ENCODE data around the gene SECTM1.
A peak's percentile ranks its signal among the peaks of the same experiment; 100 is the strongest.

SECTM1 gene

GRCh38 chr17:82302991-82303943 is 30.3 kb downstream of the SECTM1 start:
- no peaks in the 10 kb centered on the region for H3K9me3 Mint-ChIP-seq
- H3K4me1 Mint-ChIP-seq = peaks cover 75% of the 10 kb centered on the region
- no peaks in the 10 kb centered on the region for H3K36me3 Mint-ChIP-seq
- no peaks in the 10 kb centered on the region for H3K27me3 Mint-ChIP-seq
- peak overlapping the region; percentile 87 for H3K27ac Mint-ChIP-seq
- peak overlapping the region; percentile 85 for H3K4me3 Mint-ChIP-seq

GRCh38 chr17:82302568-82302963 is 31.0 kb downstream of the SECTM1 start:
- H3K27me3 Mint-ChIP-seq = no peaks in the 10 kb centered on the region
- peak overlapping the region; percentile 88 for H3K27ac Mint-ChIP-seq
- peak overlapping the region; percentile 85 for H3K4me3 Mint-ChIP-seq
- H3K9me3 Mint-ChIP-seq = no peaks in the 10 kb centered on the region
- H3K36me3 Mint-ChIP-seq = no peaks in the 10 kb centered on the region
- peaks cover 76% of the 10 kb centered on the region for H3K4me1 Mint-ChIP-seq

GRCh38 chr17:82301916-82302567 is 31.5 kb downstream of the SECTM1 start:
- Mint-ChIP-seq H3K9me3 (no peaks in the 10 kb centered on the region), H3K4me3 (peak overlapping the region; percentile 85), H3K36me3 (no peaks in the 10 kb centered on the region), H3K27me3 (no peaks in the 10 kb centered on the region), H3K27ac (peak overlapping the region; percentile 88), H3K4me1 (peaks cover 81% of the 10 kb centered on the region)

GRCh38 chr17:82301300-82301915 is 32.2 kb downstream of the SECTM1 start:
- Mint-ChIP-seq H3K9me3 (no peaks in the 10 kb centered on the region), H3K27ac (peak overlapping the region; percentile 100), H3K4me1 (peaks cover 81% of the 10 kb centered on the region), H3K4me3 (peak overlapping the region; percentile 23), H3K27me3 (no peaks in the 10 kb centered on the region), H3K36me3 (no peaks in the 10 kb centered on the region)

GRCh38 chr17:82300707-82301270 is 32.8 kb downstream of the SECTM1 start:
- Mint-ChIP-seq H3K27ac (peak overlapping the region; percentile 100), H3K4me3 (peak overlapping the region; percentile 98), H3K4me1 (peaks cover 79% of the 10 kb centered on the region), H3K9me3 (no peaks in the 10 kb centered on the region), H3K27me3 (no peaks in the 10 kb centered on the region), H3K36me3 (no peaks in the 10 kb centered on the region)

- H3K27me3 Mint-ChIP-seq = no peaks in the 10 kb centered on the region
- no peaks in the 10 kb centered on the region for H3K36me3 Mint-ChIP-seq
- H3K9me3 Mint-ChIP-seq = no peaks in the 10 kb centered on the region
- peaks cover 78% of the 10 kb centered on the region for H3K4me1 Mint-ChIP-seq
- H3K27ac Mint-ChIP-seq = peak overlapping the region; percentile 100
- H3K4me3 Mint-ChIP-seq = peak overlapping the region; percentile 98
Measured at GRCh38 chr17:82300228-82300627, 33.3 kb downstream of the SECTM1 start.

- H3K36me3 Mint-ChIP-seq = no peaks in the 10 kb centered on the region
- H3K4me1 Mint-ChIP-seq = peaks cover 77% of the 10 kb centered on the region
- H3K9me3 Mint-ChIP-seq = no peaks in the 10 kb centered on the region
- no peaks in the 10 kb centered on the region for H3K27me3 Mint-ChIP-seq
- H3K4me3 Mint-ChIP-seq = peak overlapping the region; percentile 98
- peak overlapping the region; percentile 100 for H3K27ac Mint-ChIP-seq
Measured at GRCh38 chr17:82299452-82299851, 34.1 kb downstream of the SECTM1 start.

- peak overlapping the region; percentile 98 for H3K4me3 Mint-ChIP-seq
- no peaks in the 10 kb centered on the region for H3K9me3 Mint-ChIP-seq
- H3K36me3 Mint-ChIP-seq = no peaks in the 10 kb centered on the region
- peak overlapping the region; percentile 100 for H3K27ac Mint-ChIP-seq
- no peaks in the 10 kb centered on the region for H3K27me3 Mint-ChIP-seq
- peaks cover 82% of the 10 kb centered on the region for H3K4me1 Mint-ChIP-seq
Measured at GRCh38 chr17:82298538-82299421, 34.8 kb downstream of the SECTM1 start.

- H3K4me3 Mint-ChIP-seq = peak overlapping the region; percentile 98
- H3K27ac Mint-ChIP-seq = peak overlapping the region; percentile 100
- H3K4me1 Mint-ChIP-seq = peaks cover 77% of the 10 kb centered on the region
- H3K27me3 Mint-ChIP-seq = no peaks in the 10 kb centered on the region
- no peaks in the 10 kb centered on the region for H3K36me3 Mint-ChIP-seq
- no peaks in the 10 kb centered on the region for H3K9me3 Mint-ChIP-seq
Measured at GRCh38 chr17:82297714-82298537, 35.6 kb downstream of the SECTM1 start.

GRCh38 chr17:82297280-82297713 is 36.3 kb downstream of the SECTM1 start:
- Mint-ChIP-seq H3K4me3 (peak overlapping the region; percentile 98), H3K9me3 (no peaks in the 10 kb centered on the region), H3K4me1 (peaks cover 73% of the 10 kb centered on the region), H3K27me3 (no peaks in the 10 kb centered on the region), H3K27ac (peak overlapping the region; percentile 100), H3K36me3 (no peaks in the 10 kb centered on the region)

- Mint-ChIP-seq H3K27me3 (no peaks in the 10 kb centered on the region), H3K27ac (peak overlapping the region; percentile 100), H3K4me3 (peak overlapping the region; percentile 98), H3K4me1 (peaks cover 69% of the 10 kb centered on the region), H3K36me3 (no peaks in the 10 kb centered on the region), H3K9me3 (no peaks in the 10 kb centered on the region)
Measured at GRCh38 chr17:82296511-82297279, 36.9 kb downstream of the SECTM1 start.

GRCh38 chr17:82295472-82295814 is 38.1 kb downstream of the SECTM1 start:
- H3K4me3 Mint-ChIP-seq = peak overlapping the region; percentile 6
- H3K27ac Mint-ChIP-seq = peak overlapping the region; percentile 42
- H3K36me3 Mint-ChIP-seq = no peaks in the 10 kb centered on the region

GRCh38 chr17:82294064-82294773 is 39.3 kb downstream of the SECTM1 start:
- Mint-ChIP-seq H3K36me3 (no peaks in the 10 kb centered on the region), H3K4me1 (peaks cover 52% of the 10 kb centered on the region)

More at GRCh38 chr17:82295472-82295814, 38.1 kb downstream of the SECTM1 start:
- Mint-ChIP-seq H3K4me1 (peaks cover 64% of the 10 kb centered on the region), H3K9me3 (no peaks in the 10 kb centered on the region), H3K27me3 (no peaks in the 10 kb centered on the region)

More at GRCh38 chr17:82294064-82294773, 39.3 kb downstream of the SECTM1 start:
- no peaks in the 10 kb centered on the region for H3K9me3 Mint-ChIP-seq
- peak overlapping the region; percentile 90 for H3K27ac Mint-ChIP-seq
- H3K27me3 Mint-ChIP-seq = no peaks in the 10 kb centered on the region
- peak overlapping the region; percentile 82 for H3K4me3 Mint-ChIP-seq
